A375 (cell line): ENCODE results near the gene TARBP1. TPM values are rescaled to one million over a fixed set of nuclear protein-coding genes. Genes with fewer than 3 reads are reported as not detected.

Experiments
- total RNA-seq: library from RNA; depleted of rRNA; stranded (reverse); fragments of >200 nt; shearing (Covaris generic); gene quantifications from 2 replicates; pipeline ENCODE4 v1.2.3, GENCODE V29; 2014; rRNA removed

Gene TARBP1
- total RNA-seq = 18.4 and 23.8 TPM in 2 replicates

GRCh38 chr1:234478481-234479309 lies at the start of gene TARBP1:
Gene TARBP1, minus strand, starts transcription at chr1:234479179. Its CDS starts 76 bp downstream, at chr1:234479103.

GRCh38 chr1:234373064-234373958 lies 105.7 kb downstream of the TARBP1 start, which contains the start of gene COA6:
Gene COA6, plus strand, starts transcription at chr1:234373456. Its CDS starts 11 bp downstream, at chr1:234373467.

Other genes starting within 250 kb of the TARBP1 start
- 68.1 and 68.7 TPM in 2 replicates for gene COA6, start 105.7 kb downstream of the TARBP1 start, total RNA-seq
- gene IRF2BP2, start 131.0 kb upstream of the TARBP1 start, total RNA-seq = 52.1 and 65.7 TPM in 2 replicates